ENCODE results near the gene SCYL2.

SCYL2 gene

DNA sequence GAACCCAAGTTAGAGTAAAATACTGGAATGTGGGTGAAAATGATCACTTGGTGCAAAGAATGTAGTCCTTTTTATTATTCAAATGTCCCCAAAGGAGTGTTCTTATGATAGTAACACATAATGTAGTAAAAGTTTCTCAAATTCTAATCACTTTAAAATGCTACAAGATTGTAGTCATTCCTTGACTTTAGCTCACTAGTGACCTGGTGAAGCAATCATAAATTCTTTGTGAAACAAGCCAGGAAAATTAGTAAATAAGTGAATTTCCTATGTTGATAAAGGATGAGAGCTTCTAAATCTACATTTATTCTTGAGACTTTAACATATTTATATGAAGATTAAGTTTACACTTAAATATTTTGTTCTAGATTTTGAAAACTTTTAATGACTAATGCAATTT, 59.2 kb downstream of the SCYL2 start:
- TF ChIP-seq CTCF (IDR thresholded peaks at IDR 0.05) = no peak

GRCh38 chr12:100329800-100330199, 62.8 kb downstream of the SCYL2 start:
- no peak for TF ChIP-seq CTCF (IDR thresholded peaks at IDR 0.05)

GRCh38 chr12:100331871-100332270, 64.9 kb downstream of the SCYL2 start:
- no peak for TF ChIP-seq CTCF (IDR thresholded peaks at IDR 0.05)

DNA sequence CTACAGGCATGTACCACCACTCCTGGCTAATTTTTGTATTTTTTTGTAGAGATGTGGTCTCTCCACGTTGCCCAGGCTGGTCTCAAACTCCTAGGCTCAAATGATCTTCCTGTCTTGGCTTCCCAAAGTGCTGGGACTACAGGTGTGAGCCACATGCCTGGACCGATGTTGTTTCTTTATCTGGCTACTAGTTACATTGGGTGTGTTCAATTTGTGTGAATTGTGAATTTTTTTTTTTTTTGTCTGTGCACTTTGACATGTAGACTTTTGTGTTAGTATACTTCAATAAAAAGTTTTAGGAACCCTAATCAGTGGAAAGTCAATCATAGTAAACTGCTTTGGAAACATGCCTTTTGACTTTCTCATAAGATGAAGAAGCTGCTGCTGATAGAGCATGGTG, 65.9 kb downstream of the SCYL2 start:
- TF ChIP-seq CTCF (IDR thresholded peaks at IDR 0.05) = no peak

DNA sequence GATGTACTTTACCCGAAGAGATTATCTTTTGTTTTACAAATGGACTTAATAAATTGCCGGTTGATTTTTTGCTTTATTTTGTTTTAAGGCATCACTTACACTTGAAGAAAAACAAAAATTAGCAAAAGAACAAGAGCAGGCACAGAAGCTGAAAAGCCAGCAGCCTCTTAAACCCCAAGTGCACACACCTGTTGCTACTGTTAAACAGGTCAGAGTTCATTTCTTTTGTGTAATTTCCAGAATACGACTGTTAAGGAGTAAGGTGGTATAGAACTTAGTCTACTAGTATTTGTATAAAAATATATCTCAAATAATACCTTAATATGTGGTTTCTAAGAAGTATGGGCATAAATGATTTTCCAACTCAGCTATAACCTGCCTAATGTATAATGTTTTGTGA, 70.3 kb downstream of the SCYL2 start:
- TF ChIP-seq CTCF (IDR thresholded peaks at IDR 0.05) = no peak

DNA sequence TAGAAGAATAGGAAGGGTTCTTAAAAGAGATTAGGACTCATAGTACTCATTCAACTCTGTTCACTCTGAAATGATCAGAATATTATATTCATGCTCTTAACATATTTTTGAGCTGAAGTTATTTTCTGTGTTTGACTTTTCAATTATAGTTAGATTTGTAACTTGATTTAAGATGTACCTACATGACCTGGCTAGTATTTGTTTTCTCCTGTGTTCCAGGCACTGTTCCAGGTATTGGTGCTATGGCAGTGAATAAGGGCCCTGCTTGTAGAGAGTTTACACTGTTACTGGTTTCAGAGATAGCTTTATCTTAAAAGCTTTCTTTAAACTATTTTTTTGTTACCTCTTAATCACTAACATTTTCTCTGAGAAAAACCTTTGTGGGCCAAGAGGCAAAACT, 70.8 kb downstream of the SCYL2 start:
- no peak for TF ChIP-seq CTCF (IDR thresholded peaks at IDR 0.05)

DNA sequence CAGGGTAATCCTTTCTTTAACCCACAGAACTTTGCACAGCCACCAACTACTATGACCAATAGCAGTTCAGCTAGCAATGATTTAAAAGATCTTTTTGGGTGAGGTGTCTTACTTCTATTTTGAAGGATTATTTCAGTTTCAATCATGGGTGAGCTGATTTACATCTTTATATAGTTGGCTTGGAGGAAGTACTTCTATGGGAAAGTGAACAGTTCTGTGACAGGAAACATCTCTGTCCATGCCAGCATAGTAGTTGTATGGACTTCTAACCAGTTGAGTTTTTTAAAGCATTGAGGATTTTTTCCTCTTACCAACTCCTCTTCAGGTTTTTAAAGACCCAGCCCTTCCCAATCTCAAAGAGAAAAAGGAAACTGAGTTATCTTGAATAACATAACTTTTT, 72.1 kb downstream of the SCYL2 start:
- TF ChIP-seq CTCF (IDR thresholded peaks at IDR 0.05) = no peak

DNA sequence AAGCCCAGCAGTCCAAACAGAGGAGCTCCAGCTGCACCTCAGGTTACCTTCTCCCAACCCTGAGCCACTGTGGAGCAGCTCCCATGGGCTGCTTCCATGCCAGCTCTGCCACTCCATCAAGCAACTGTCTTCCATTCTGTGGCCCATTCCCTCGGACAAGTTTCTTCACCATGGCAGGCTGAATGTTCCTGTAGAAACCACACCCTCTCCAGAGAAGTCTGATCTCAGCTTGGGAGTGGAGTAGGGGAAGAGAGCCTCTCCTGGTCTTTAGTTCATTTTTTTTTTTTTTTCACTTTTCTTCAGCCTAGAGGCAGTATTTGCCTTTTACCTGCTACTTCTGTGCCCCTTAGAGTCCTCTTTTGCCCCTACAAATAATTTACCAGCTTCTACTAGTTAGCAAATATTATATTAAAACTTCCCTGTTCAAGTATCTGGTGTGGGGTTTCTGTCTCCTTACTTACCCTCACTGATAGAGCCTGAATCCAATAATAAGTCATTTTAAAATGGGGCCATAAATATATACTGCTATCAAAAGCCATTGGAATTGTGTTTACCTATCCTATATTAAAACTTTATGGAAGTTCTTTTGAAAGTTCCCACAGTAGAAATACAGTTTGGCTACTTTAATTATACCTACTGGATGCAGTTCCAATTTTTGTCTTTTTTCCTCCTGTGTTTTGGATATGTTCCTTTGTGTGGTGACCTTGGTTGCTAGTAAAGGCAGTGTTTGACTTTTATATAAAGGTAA, 78.2 kb downstream of the SCYL2 start:
- TF ChIP-seq CTCF (IDR thresholded peaks at IDR 0.05) = no peak
